GM12878 (cell line): ENCODE measurements around the gene IL6R. TPM values are rescaled to one million over a fixed set of nuclear protein-coding genes. Genes with fewer than 3 reads are reported as not detected.

Experiments
- ATF7 ChIP-seq: fragments of 450-650 bp; IDR thresholded peaks from 2 replicates; pipeline ENCODE4 v1.6.1; 2016; ENCODE audit warnings: low read depth, mild to moderate bottlenecking
- E4F1 ChIP-seq: fragments of 450-650 bp; IDR thresholded peaks from 2 replicates; pipeline ENCODE4 v1.6.1; 2018; ENCODE audit warnings: borderline replicate concordance, mild to moderate bottlenecking; ENCODE audit not compliant: partially characterized antibody
- ETV6 ChIP-seq, 2 experiments: fragments of 450-650 bp in 1 of 2; IDR thresholded peaks in 1 of 2; conservative IDR thresholded peaks in 1 of 2; 2 replicates each; pipeline ENCODE4 v1.6.1; 2014; ENCODE audit warnings: antibody characterized with exemption in 1 of 2, borderline replicate concordance in 1 of 2, low read depth in 1 of 2, mild to moderate bottlenecking in 1 of 2, moderate library complexity in 1 of 2
- HDAC2 ChIP-seq: fragments of 200-600 bp; sonication (generic); IDR thresholded peaks from 2 replicates; pipeline ENCODE4 v1.6.1; 2017
- JUND ChIP-seq: IDR thresholded peaks from 2 replicates; pipeline ENCODE4 v1.6.1; 2012; ENCODE audit warnings: low read depth, mild to moderate bottlenecking, low read length, improper control_type of control experiment, moderate library complexity
- POLR2AphosphoS5 ChIP-seq: IDR thresholded peaks from 2 replicates; pipeline ENCODE4 v1.6.1; 2011; ENCODE audit warnings: mild to moderate bottlenecking, low read length, inconsistent platforms
- PRDM15 ChIP-seq: fragments of 450-650 bp; formaldehyde crosslinking; IDR thresholded peaks from 2 replicates; pipeline ENCODE4 v1.4.0; 2020; ENCODE audit warnings: mild to moderate bottlenecking, moderate library complexity
- RAD21 ChIP-seq: IDR thresholded peaks from 2 replicates; pipeline ENCODE4 v1.6.1; 2011; ENCODE audit warnings: mild to moderate bottlenecking, low read depth, low read length, moderate library complexity; ENCODE audit not compliant: insufficient read depth
- RB1 ChIP-seq: fragments of 450-650 bp; formaldehyde crosslinking; IDR thresholded peaks from 2 replicates; pipeline ENCODE4 v1.6.1; 2017; ENCODE audit warnings: mild to moderate bottlenecking, borderline replicate concordance
- SMAD1 ChIP-seq: fragments of 450-650 bp; IDR thresholded peaks from 2 replicates; pipeline ENCODE4 v1.6.1; 2018; ENCODE audit warnings: mild to moderate bottlenecking, low read depth; ENCODE audit not compliant: partially characterized antibody
- SRF ChIP-seq, 2 experiments: IDR thresholded peaks; 2 replicates each; pipeline ENCODE4 v1.6.1; 2011; ENCODE audit warnings: low read depth in 2 of 2, low read length in 2 of 2, mild to moderate bottlenecking in 1 of 2, moderate library complexity in 1 of 2
- SUPT20H ChIP-seq: IDR thresholded peaks from 2 replicates; pipeline ENCODE4 v1.6.1; 2011; ENCODE audit warnings: low read depth, mild to moderate bottlenecking, low read length, moderate library complexity, borderline replicate concordance; ENCODE audit not compliant: control insufficient read depth
- TCF3 ChIP-seq: IDR thresholded peaks from 2 replicates; pipeline ENCODE4 v1.6.1; 2012; ENCODE audit warnings: low read depth, mild to moderate bottlenecking, low read length, borderline replicate concordance; ENCODE audit not compliant: insufficient read depth
- USF1 ChIP-seq: IDR thresholded peaks from 2 replicates; pipeline ENCODE4 v1.6.1; 2011; ENCODE audit warnings: borderline replicate concordance, low read depth, mild to moderate bottlenecking, moderate library complexity, mixed read lengths, low read length; ENCODE audit not compliant: insufficient read depth; ENCODE audit errors: extremely low read length
- ZBTB40 ChIP-seq: fragments of 450-650 bp; IDR thresholded peaks from 2 replicates; pipeline ENCODE4 v1.6.1; 2016; ENCODE audit warnings: mild to moderate bottlenecking, moderate library complexity, borderline replicate concordance
- ZNF384 ChIP-seq: IDR thresholded peaks from 2 replicates; pipeline ENCODE4 v1.6.1; 2012; ENCODE audit warnings: low read depth, mild to moderate bottlenecking, low read length, improper control_type of control experiment, borderline replicate concordance
- polyA plus RNA-seq, 11 experiments: library from polyadenylated mRNA; depleted of rRNA in 4 of 11; unstranded in 6 of 11; stranded (reverse) in 5 of 11; fragments of >200 nt; fragmentation: Nextera tagmentation in 4 of 11; fragmentation: Illumina TruSeq in 1 of 11; extraction: Ambion mirVana in 4 of 11; extraction: Trizol in 1 of 11; gene quantifications; 1 replicate in 1 of 11; 2 replicates in 10 of 11; pipeline versions ENCODE4 v1.2.1 to v1.2.3, GENCODE V29; 2011 to 2016; ENCODE audit warnings: inconsistent platforms in 2 of 11, missing spikeins in 2 of 11, low read depth in 1 of 11
- total RNA-seq, 4 experiments: library from RNA; depleted of rRNA in 3 of 4; stranded (reverse); fragments of >200 nt in 3 of 4; fragmentation: Illumina TruSeq in 1 of 4; extraction: Trizol in 1 of 4; gene quantifications; 2 replicates each; pipeline versions ENCODE4 v1.2.1 to v1.2.3, GENCODE V29; 2013 to 2021

IL6R gene
- total and polyA plus RNA-seq, 10 of the 15 experiments (the other 5 are each of a cell fraction or from before 2014, with no cell fraction given): 1.9 to 43.4 (median 17.5) TPM

GRCh38 chr1:154407198-154408091 is 2.3 kb downstream of the IL6R start (continued):
- TF ChIP-seq USF1: no peak
- no peak for TF ChIP-seq E4F1
- peak in 1 of 2 experiments; percentile 91; a peak in 2 of 4 replicates for TF ChIP-seq ETV6 (conservative IDR thresholded peaks at IDR 0.05 in 1 of 2, IDR thresholded peaks at IDR 0.05 in 1 of 2; ENCODE audit: borderline replicate concordance in 1 of 2, low read depth in 1 of 2)
- TF ChIP-seq RB1: no peak
- TF ChIP-seq SMAD1: no peak
- TF ChIP-seq ZNF384: no peak
- TF ChIP-seq RAD21: no peak
- TF ChIP-seq HDAC2: no peak
- peak; percentile 45; the same call in 1 of the 2 replicates for TF ChIP-seq JUND
- TF ChIP-seq ZBTB40: no peak
- no peak for TF ChIP-seq SUPT20H
- no peak for TF ChIP-seq PRDM15 (CRISPR knock-in tag)
- peak; percentile 85 for TF ChIP-seq ATF7
- TF ChIP-seq POLR2AphosphoS5: no peak
- peak in 1 of 2 experiments; percentile 86; a peak in 2 of 4 replicates for TF ChIP-seq SRF (IDR thresholded peaks at IDR 0.05; ENCODE audit: low read depth in 2 of 2, low read length in 2 of 2)
- TF ChIP-seq TCF3: peak; percentile 53
